ENCODE results near the gene PRR22. TPM values are rescaled to one million over a fixed set of nuclear protein-coding genes. Genes with fewer than 3 reads are reported as not detected.

The PRR22 gene
- total and polyA plus RNA-seq, 9 of the 15 experiments (the other 6 are each of a cell fraction or from before 2014, with no cell fraction given) = 0.03 to 12.0 (median 2.0) TPM; not detected in 1

- no peak for TF ChIP-seq MAFK (IDR thresholded peaks at IDR 0.05; ENCODE audit: low read length)
- no peak for TF ChIP-seq E2F4 (CRISPR knock-in tag; IDR thresholded peaks at IDR 0.05; ENCODE audit: low read depth)
- TF ChIP-seq ZNF197 (CRISPR knock-in tag; IDR thresholded peaks at IDR 0.05; ENCODE audit: low read depth) = no peak
- no peak for TF ChIP-seq GABPB1 (CRISPR knock-in tag; IDR thresholded peaks at IDR 0.05)
- TF ChIP-seq YY1 (IDR thresholded peaks at IDR 0.05; ENCODE audit: borderline replicate concordance in 1 of 3, control insufficient read depth in 1 of 3, extremely low read depth in 1 of 3, insufficient read depth in 3 of 3, insufficient read length in 1 of 3, insufficient replicate concordance in 2 of 3, low read depth in 1 of 3, low read length in 2 of 3) = no peak
- TF ChIP-seq ZNF347 (CRISPR knock-in tag; IDR thresholded peaks at IDR 0.05; ENCODE audit: low read depth) = no peak
- no peak for TF ChIP-seq AFF4 (CRISPR knock-in tag; IDR thresholded peaks at IDR 0.05)
- TF ChIP-seq NFRKB (IDR thresholded peaks at IDR 0.05; ENCODE audit: low read depth) = no peak
- TF ChIP-seq CUX1 (CRISPR knock-in tag; IDR thresholded peaks at IDR 0.05) = no peak
- no peak for TF ChIP-seq DDX20 (tag; IDR thresholded peaks at IDR 0.05; ENCODE audit: low read depth)
- no peak for TF ChIP-seq ZNF395 (CRISPR knock-in tag; IDR thresholded peaks at IDR 0.05)
- no peak for TF ChIP-seq HCFC1 (IDR thresholded peaks at IDR 0.05; ENCODE audit: low read depth, low read length)
- TF ChIP-seq DIDO1 (tag; IDR thresholded peaks at IDR 0.05; ENCODE audit: low read depth) = no peak
These were observed 42.2 kb upstream of the PRR22 start (continued) for GRCh38 chr19:5826531-5827341.

Measured in K562 (cell line).